Gastrocnemius medialis (tissue), 4 donors: ENCODE data around the gene CFAP45. TPM values are rescaled to one million over a fixed set of nuclear protein-coding genes. Genes with fewer than 3 reads are reported as not detected.

Source experiments
- ATAC-seq, 2 donors: fragments of 150-250 bp; one replicate each; pipeline ENCODE4 v1.9.1; 2016
- DNase-seq, 2 donors: peaks; one replicate each; pipeline ENCODE4 v3.0.0-alpha.2; 2019
- H3K27ac ChIP-seq, 4 donors: fragments of 200-600 bp; sonication (generic); 1 replicate in 1 of 4; 2 replicates in 3 of 4; pipeline ENCODE4 v1.5.1; 2016 to 2018; ENCODE audit warnings: mild to moderate bottlenecking in 2 of 4, moderate library complexity in 1 of 4
- H3K27me3 ChIP-seq, 3 donors: fragments of 200-600 bp; sonication (generic) in 2 of 3; 1 replicate in 1 of 3; 2 replicates in 2 of 3; pipeline versions ENCODE4 v1.5.1 to v1.6.0; 2016 to 2019; ENCODE audit warnings: mild to moderate bottlenecking in 1 of 3, moderate library complexity in 1 of 3
- H3K36me3 ChIP-seq, 2 donors: fragments of 200-600 bp; sonication (generic) in 1 of 2; one replicate each; pipeline ENCODE4 v1.5.1; 2017 to 2018
- H3K4me1 ChIP-seq, 2 donors: fragments of 200-600 bp; sonication (generic) in 1 of 2; one replicate each; pipeline ENCODE4 v1.5.1; 2016 to 2017; ENCODE audit warnings: mild to moderate bottlenecking in 2 of 2
- H3K4me3 ChIP-seq, 4 donors: fragments of 200-600 bp; sonication (generic) in 3 of 4; 1 replicate in 1 of 4; 2 replicates in 3 of 4; pipeline ENCODE4 v1.5.1; 2016 to 2019; ENCODE audit warnings: mild to moderate bottlenecking in 2 of 4
- H3K9me3 ChIP-seq, 3 donors: fragments of 200-600 bp; sonication (generic) in 2 of 3; 1 replicate in 1 of 3; 2 replicates in 2 of 3; pipeline ENCODE4 v1.5.1; 2016 to 2019
- POLR2A ChIP-seq, 2 donors: fragments of 450-650 bp; IDR thresholded peaks; one replicate each; pipeline ENCODE4 v1.6.1; 2017; ENCODE audit warnings: antibody characterized with exemption in 2 of 2, mild to moderate bottlenecking in 2 of 2, moderate library complexity in 2 of 2
- in situ Hi-C, 4 donors: fragments of 200-750 bp; cut with MboI; loops; one replicate each; pipeline versions ENCODE4 v1.15.0 to v1.8.0; 2017; ENCODE audit warnings: low sequenced_read_pairs in 4 of 4
- intact Hi-C: fragments of 100-400 bp; cut with DNase I; formaldehyde crosslinking; loops from one replicate; pipeline ENCODE4 v1.15.1; 2023; ENCODE audit warnings: low total_unique reads
- total RNA-seq, 4 donors: library from RNA; depleted of rRNA; stranded (reverse); fragments of >200 nt; gene quantifications; one replicate each; pipeline versions ENCODE4 v1.1.0 to v1.2.3, GENCODE V29; 2016
- TF ChIP-seq, protein P1 (sequence below), 5 experiments: fragments of 450-650 bp in 3 of 5; fragments of 200-600 bp in 2 of 5; sonication (generic) in 2 of 5; IDR thresholded peaks in 4 of 5; conservative IDR thresholded peaks in 1 of 5; 1 replicate in 4 of 5; 2 replicates in 1 of 5; pipeline ENCODE4 v1.5.1; 2016 to 2019; ENCODE audit warnings: antibody characterized with exemption in 5 of 5, mild to moderate bottlenecking in 3 of 5, moderate library complexity in 3 of 5

The CFAP45 gene
- total RNA-seq, 4 donors from 2014 or later: not detected

DNA sequence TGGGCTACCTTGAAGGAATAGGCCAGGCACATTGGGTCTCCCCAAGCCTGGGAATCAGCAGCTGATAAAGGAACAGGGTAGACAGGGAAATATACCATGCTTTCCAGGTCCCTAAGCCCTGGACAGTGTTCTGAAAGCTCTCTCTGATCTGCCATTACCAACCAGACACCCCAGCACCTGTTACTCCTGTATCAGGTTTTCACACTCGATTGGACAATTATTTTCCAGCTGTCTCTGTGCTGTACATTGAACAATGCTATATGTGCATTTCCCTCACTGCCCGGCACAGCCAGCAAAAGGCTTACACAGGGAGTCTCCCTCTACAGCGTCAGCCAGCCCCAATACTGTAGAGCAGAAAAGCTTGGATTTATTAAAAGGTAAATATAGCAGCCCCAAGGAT, 4.7 kb downstream of the CFAP45 start:
- Histone ChIP-seq H3K36me3 (no peaks in the 10 kb centered on the region), H3K9me3 (no peaks in the 10 kb centered on the region), H3K4me1 (peaks cover 2 to 5% of the 10 kb centered on the region in 2 donors), H3K27ac (no peak overlapping the region), H3K27me3 (no peaks in the 10 kb centered on the region), H3K4me3 (no peak overlapping the region)
- intact Hi-C loops: no loop called here
- DNase-seq: no peak
- ATAC-seq: no peak
- TF ChIP-seq, protein P1, sequence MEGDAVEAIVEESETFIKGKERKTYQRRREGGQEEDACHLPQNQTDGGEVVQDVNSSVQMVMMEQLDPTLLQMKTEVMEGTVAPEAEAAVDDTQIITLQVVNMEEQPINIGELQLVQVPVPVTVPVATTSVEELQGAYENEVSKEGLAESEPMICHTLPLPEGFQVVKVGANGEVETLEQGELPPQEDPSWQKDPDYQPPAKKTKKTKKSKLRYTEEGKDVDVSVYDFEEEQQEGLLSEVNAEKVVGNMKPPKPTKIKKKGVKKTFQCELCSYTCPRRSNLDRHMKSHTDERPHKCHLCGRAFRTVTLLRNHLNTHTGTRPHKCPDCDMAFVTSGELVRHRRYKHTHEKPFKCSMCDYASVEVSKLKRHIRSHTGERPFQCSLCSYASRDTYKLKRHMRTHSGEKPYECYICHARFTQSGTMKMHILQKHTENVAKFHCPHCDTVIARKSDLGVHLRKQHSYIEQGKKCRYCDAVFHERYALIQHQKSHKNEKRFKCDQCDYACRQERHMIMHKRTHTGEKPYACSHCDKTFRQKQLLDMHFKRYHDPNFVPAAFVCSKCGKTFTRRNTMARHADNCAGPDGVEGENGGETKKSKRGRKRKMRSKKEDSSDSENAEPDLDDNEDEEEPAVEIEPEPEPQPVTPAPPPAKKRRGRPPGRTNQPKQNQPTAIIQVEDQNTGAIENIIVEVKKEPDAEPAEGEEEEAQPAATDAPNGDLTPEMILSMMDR (IDR thresholded peaks at IDR 0.05 in 4 of 5, conservative IDR thresholded peaks at IDR 0.05 in 1 of 5): no peak
- TF ChIP-seq POLR2A (IDR thresholded peaks at IDR 0.05): no peak
- in situ Hi-C loops: loop anchor here in 1 of 4 donors (10.0 kb wide), 1 partner anchor 100 kb away; no protein-coding TSS in a partner anchor

GRCh38 chr1:159892944-159893343, 7.0 kb downstream of the CFAP45 start:
- intact Hi-C loops (no loop called here), in situ Hi-C loops (loop anchor here (5.0 to 10.0 kb wide), 3 partner anchors 91 to 98 kb away; partner anchors contain the start of gene FCRL6 (in 1 of the 4))

GRCh38 chr1:159891275-159892157, 8.4 kb downstream of the CFAP45 start:
- H3K27me3 ChIP-seq: no peaks in the 10 kb centered on the region
- intact Hi-C loops (loop anchor here (1.0 to 2.0 kb wide), 3 partner anchors 21 to 111 kb away; partner anchors contain the start of gene DUSP23), in situ Hi-C loops (loop anchor here (5.0 to 10.0 kb wide), 3 partner anchors 89 to 97 kb away; partner anchors contain the start of gene FCRL6 (in 1 of the 4))
- DNase-seq (peak; percentile 54 to 71), ATAC-seq (peak; percentile 87 to 94)
- H3K4me1 ChIP-seq: peaks cover 3 to 13% of the 10 kb centered on the region in 2 donors
- H3K27ac ChIP-seq: no peak overlapping the region
- H3K9me3 ChIP-seq: no peaks in the 10 kb centered on the region
- no peak overlapping the region for H3K4me3 ChIP-seq
- no peaks in the 10 kb centered on the region for H3K36me3 ChIP-seq
- no peak for TF ChIP-seq POLR2A (IDR thresholded peaks at IDR 0.05)
- TF ChIP-seq, protein P1 (IDR thresholded peaks at IDR 0.05 in 4 of 5, conservative IDR thresholded peaks at IDR 0.05 in 1 of 5): peak; percentile 86 to 95 (median 90)

More at GRCh38 chr1:159892944-159893343, 7.0 kb downstream of the CFAP45 start:
- Histone ChIP-seq H3K36me3 (no peaks in the 10 kb centered on the region), H3K4me1 (peaks cover 3 to 13% of the 10 kb centered on the region in 2 donors), H3K4me3 (no peak overlapping the region), H3K27me3 (no peaks in the 10 kb centered on the region), H3K27ac (no peak overlapping the region), H3K9me3 (no peaks in the 10 kb centered on the region)
- no peak for ATAC-seq
- no peak for TF ChIP-seq POLR2A (IDR thresholded peaks at IDR 0.05)
- TF ChIP-seq, protein P1 (IDR thresholded peaks at IDR 0.05 in 4 of 5, conservative IDR thresholded peaks at IDR 0.05 in 1 of 5): no peak
- DNase-seq: no peak

- Histone ChIP-seq H3K27ac (peak overlapping the region; percentile 58 to 71 (median 66)), H3K4me1 (peaks cover 3 to 13% of the 10 kb centered on the region in 2 donors), H3K36me3 (no peaks in the 10 kb centered on the region), H3K27me3 (no peaks in the 10 kb centered on the region), H3K4me3 (no peak overlapping the region), H3K9me3 (no peaks in the 10 kb centered on the region)
- intact Hi-C loops (loop anchor here (2.0 kb wide), 1 partner anchor 22 kb away; no protein-coding TSS in a partner anchor), in situ Hi-C loops (loop anchor here (5.0 to 10.0 kb wide), 3 partner anchors 88 to 96 kb away; partner anchors contain the start of gene FCRL6 (in 1 of the 4))
- DNase-seq (no peak), ATAC-seq (no peak)
- TF ChIP-seq POLR2A (IDR thresholded peaks at IDR 0.05): no peak
- TF ChIP-seq, protein P1 (IDR thresholded peaks at IDR 0.05 in 4 of 5, conservative IDR thresholded peaks at IDR 0.05 in 1 of 5): no peak
Observed at GRCh38 chr1:159890390-159890789, 9.6 kb downstream of the CFAP45 start.
